Activated T-helper 1 cell treated with anti-CD3 and anti-CD28 coated beads, Interleukin-2, amount 50 U/mL, for 16 hours (primary cell): ENCODE results near the gene GPR17.

ENCODE experiments used
- DNase-seq, 2 donors: peaks; one replicate each; pipeline ENCODE4 v3.0.0-alpha.2; 2020; ENCODE audit warnings: low read depth in 1 of 2, low spot score in 1 of 2

Gene GPR17

GRCh38 chr2:127628767-127629614, 17.0 kb upstream of the GPR17 start:
- DNase-seq: no peak

- no peak for DNase-seq
Measured at GRCh38 chr2:127629637-127630036, 16.3 kb upstream of the GPR17 start.

- DNase-seq: no peak
Measured at GRCh38 chr2:127630096-127630863, 15.7 kb upstream of the GPR17 start.

- no peak for DNase-seq
Measured at GRCh38 chr2:127630864-127631540, 15.0 kb upstream of the GPR17 start.

- DNase-seq: no peak
Measured at GRCh38 chr2:127631541-127631996, 14.4 kb upstream of the GPR17 start.

- DNase-seq: no peak
Measured at GRCh38 chr2:127631997-127632581, 13.9 kb upstream of the GPR17 start.

GRCh38 chr2:127632592-127633489, 13.1 kb upstream of the GPR17 start:
- no peak for DNase-seq

- DNase-seq: no peak
Measured at GRCh38 chr2:127633556-127634065, 12.3 kb upstream of the GPR17 start.

GRCh38 chr2:127634066-127634617, 11.8 kb upstream of the GPR17 start:
- DNase-seq: no peak

- no peak for DNase-seq
Measured at GRCh38 chr2:127634626-127635379, 11.2 kb upstream of the GPR17 start.

GRCh38 chr2:127635380-127636237, 10.3 kb upstream of the GPR17 start:
- no peak for DNase-seq

GRCh38 chr2:127636248-127637235, 9.4 kb upstream of the GPR17 start:
- no peak for DNase-seq

- no peak for DNase-seq
Measured at GRCh38 chr2:127637236-127637630, 8.7 kb upstream of the GPR17 start.

GRCh38 chr2:127637725-127638252, 8.2 kb upstream of the GPR17 start:
- no peak for DNase-seq

GRCh38 chr2:127638361-127639110, 7.4 kb upstream of the GPR17 start:
- no peak for DNase-seq

GRCh38 chr2:127639111-127639474, 6.9 kb upstream of the GPR17 start:
- no peak for DNase-seq
